Stimulated activated CD8-positive, alpha-beta memory T cell treated with anti-CD3 and anti-CD28 coated beads, Interleukin-15, amount 100 ng/mL, for 1 hour (primary cell): ENCODE measurements around the gene ATP11C.
"Not testable (repeated sequence)": the region's sequence is repeated elsewhere in the genome, so short reads cannot be mapped to it uniquely, and the experiment has no call there.

Source experiments
- DNase-seq: peaks from one replicate; pipeline ENCODE4 v3.0.0-alpha.2; 2020; ENCODE audit warnings: low read depth

The ATP11C gene

DNA sequence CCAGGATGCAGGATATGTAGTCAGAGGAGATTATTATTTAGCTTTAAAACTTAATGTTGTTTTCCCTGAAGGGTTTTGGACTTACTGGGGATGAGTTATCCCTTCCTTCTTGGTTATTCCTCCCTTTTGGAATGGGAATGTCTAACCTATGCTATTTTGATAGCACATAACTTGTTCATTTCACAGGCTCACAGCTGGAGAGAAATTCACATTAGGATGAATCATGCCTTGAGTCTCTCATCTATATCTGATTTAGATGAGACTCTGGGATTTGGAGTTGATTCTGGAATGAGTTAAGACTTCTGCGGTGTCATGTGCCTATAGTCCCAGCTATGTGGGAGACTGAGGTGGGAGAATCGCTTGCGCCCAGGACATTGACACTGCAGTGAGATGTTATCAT lies 81.1 kb downstream of the ATP11C start:
- DNase-seq, result no peak

DNA sequence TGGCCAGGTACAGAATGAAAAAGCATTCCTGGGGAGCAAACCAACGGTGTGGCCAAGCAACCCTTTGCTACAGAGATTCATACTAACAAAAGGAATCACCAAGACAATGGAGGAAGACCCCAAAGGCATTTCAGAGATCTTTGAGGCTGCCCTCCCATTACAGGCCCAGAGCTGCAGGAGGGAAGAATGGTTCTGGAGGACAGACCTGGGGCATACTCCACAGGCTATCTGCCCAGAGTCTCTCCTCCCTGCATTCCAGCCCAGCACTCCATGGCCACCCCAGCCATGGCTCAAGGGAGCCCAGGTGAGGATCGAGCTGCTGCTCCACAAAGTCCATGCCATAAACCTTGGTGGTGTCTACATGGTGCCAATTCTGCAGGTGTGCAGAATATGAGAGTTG lies 81.9 kb downstream of the ATP11C start:
- no peak for DNase-seq

DNA sequence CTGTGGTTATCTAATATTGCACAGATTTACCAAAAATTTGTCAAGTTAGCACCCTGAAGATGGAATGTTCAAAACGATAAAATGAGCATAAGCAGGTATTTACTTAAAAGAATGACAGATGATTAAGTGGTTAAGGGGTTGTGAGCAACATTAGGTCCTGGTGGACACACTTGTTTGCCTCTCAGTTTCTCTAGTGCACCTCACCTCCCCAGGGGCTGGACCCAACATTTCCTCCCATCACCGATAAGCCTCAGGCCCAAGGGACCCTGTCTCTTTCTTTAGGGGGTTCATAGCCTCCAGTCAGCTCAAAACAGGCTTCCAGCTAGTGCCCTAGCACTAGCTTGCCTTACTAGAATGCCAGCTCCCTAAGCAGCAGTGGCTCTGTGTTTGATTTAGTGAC lies 88.0 kb downstream of the ATP11C start:
- DNase-seq, result no peak

GRCh38 chrX:139844163-139844562 lies 88.7 kb downstream of the ATP11C start:
- DNase-seq, result no peak

DNA sequence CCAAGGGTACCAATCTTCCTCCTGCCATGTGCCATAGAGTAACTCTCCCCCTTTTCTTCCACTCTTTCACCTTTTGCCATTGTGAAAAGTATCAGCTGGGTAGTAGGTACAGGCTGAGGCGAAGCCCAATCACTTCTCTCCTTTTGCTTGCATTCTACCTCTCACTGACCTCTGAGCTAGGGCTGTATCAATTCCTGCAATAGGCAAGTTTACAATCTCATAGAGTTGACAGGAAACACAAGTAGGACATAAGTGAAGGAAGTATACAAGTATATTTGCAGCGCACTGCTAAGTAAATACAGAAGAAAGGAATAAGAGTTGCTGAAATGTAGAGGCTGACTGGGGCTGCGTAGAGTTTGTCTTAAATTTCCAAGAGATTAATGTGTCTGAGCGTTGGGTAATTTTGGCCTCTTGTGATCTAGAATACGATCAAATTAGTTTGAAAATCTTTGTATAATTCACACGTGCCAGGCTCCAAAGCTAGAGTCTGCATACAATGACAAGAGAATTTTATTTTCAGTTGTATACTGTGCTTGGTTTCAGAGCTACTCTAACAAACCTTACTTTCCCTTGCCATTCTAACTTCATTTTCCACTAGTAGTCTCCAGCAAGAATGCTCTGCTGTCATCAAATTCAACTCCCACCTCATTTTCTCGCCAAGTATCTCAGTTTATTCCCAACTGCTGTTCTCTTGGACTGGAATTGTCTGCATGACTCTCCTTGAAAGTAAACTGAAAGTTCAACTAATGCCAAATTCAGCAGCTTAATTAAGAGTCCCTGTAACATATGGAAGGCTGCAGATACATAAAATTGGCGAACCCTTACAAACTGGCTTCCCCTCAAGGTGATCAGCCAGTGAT lies 90.3 kb downstream of the ATP11C start:
- DNase-seq, result no peak

DNA sequence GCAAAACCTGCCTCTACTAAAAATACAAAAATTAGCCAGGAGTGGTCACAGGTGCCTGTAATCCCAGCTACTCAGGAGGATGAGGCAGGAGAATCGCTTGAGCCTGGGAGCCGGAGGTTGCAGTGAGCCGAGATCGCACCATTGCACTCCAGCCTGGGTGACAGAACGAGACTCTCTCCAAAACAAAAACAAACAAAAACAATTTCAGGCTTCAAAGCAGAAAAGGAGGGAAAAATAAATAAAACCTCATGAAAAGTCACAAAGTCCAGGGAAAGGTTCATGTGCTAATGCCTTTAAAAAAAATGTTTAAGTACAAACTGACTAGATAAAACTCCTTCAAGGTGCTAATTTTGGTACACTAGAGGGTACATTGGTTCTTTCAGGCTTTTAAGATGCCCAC lies 96.5 kb downstream of the ATP11C start:
- DNase-seq, result not testable (repeated sequence)

- DNase-seq, result no peak
Observed at GRCh38 chrX:139834879-139835278, 98.0 kb downstream of the ATP11C start.

GRCh38 chrX:139832718-139833309 lies 100.0 kb downstream of the ATP11C start:
- no peak for DNase-seq

- DNase-seq, result no peak
Observed at GRCh38 chrX:139831675-139832456, 101.0 kb downstream of the ATP11C start.

- no peak for DNase-seq
Observed at GRCh38 chrX:139831017-139831416, 101.8 kb downstream of the ATP11C start.

DNA sequence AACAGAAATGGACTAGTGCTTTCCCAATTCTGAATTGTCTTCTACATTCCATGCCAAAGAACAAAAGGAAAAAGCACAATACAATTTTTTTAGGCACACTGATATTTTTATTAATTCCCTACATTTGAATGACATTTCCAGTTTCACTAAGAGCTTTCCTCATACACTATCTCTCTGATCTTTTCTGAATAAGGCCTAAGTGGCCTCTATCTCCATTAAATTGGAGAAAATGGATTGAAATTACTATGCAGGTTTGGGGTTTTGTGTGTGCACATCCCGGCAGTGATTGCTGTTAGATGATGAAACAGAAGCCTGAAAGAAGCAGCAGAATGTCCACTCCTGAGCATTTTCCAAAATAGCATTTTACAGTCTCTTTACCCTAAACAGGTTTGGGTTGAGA lies 104.0 kb downstream of the ATP11C start:
- DNase-seq, result no peak

DNA sequence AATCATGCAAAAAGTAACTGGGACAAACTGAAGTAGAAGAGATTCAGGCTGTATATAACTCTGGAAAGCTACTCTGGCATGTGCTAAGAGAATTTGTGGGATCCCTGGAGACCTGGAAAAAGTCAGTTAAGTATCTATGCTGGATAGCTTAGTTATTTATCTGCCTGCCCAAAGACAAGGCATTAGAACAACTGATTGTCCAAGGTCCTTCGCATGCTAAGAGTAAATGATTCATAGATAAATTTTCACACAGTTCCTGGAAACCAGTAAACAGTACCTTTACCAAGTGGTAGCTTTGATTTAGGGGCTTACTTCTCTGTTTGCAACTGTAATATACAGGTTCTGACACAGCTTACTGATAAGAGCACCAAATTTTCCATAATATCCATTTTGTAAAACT lies 104.8 kb downstream of the ATP11C start:
- no peak for DNase-seq

DNA sequence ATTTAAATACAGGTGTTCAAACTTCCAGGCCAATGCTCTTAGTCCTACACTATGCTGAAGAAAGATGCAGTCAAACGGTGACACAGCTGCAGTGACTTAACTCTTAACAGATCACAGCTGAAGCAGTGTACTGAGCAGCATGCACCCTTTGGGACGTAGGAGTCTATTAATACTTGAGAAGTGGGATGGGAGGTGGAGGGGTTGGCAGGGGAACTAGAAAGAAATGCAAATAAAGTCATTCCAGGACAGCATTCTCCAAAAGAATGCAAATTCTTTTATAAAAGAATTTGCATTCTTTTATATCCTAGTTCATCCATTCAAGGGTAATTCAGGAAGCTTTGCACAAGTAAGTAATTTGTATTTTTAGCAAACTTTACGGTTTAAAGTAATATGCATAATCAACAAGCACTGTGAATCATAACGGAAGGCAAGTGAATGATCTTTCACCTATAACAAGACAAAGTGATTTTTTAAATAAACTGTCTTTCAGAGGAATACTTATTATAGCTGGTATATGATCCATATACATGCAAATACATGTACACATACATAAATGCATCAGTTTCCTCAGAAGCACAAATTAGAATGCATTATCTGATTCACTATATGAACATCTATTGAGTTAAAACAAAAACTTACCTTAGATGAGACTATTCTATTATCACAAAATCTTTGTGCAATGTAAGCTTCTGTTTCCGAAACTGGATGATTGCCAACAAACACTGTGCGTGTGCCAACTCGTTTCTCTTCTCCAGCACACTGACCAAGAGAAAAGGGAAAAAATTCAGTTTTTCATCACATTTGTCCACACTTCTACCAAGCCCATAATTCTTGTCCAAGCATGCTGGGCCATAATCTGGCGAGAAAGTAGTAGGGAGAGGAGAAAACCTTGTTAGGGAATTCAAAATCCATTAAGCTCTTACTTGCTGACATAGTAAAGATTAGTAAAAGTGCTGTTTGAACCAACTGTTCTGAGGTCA lies 106.5 kb downstream of the ATP11C start:
- DNase-seq, result no peak

- no peak for DNase-seq
Observed at GRCh38 chrX:139825618-139826017, 107.2 kb downstream of the ATP11C start.

DNA sequence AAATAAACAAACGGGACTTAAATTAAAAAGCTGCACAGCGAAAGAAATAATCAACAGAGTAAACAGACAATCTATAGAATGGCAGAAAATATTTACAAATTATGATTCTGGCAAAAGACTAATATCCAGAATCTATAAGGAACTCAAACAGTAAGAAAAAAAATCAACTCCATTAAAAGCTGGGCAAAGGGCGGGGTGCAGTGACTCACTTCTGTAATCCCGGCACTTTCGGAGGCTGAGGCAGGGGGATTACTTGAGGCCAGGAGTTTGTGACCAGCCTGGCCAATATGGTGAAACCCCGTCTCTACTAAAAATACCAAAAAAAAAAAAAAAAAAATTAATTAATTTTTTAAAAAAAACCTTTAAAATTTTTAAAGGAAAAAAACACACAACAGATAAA lies 109.0 kb downstream of the ATP11C start:
- DNase-seq, result no peak

- DNase-seq, result no peak
Observed at GRCh38 chrX:139820358-139820984, 112.4 kb downstream of the ATP11C start.

DNA sequence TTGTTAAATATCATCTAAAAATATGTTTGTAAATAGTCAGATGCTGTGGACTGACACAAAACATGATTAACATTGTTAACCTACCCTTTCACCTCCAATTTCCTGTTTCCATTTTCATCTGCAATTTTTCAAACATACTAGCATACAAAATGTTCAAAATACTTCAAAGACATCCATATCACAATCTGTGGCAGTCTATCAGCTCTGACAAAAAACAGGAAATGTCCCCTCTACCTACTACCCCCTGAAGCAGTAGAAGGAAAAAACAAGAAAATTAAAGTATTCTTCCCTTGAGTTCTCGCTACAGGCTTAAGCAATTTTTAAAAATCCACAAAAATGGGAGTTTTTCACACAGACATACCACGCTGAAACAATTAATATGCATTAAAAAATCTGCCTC lies 116.6 kb downstream of the ATP11C start:
- DNase-seq, result no peak

- no peak for DNase-seq
Observed at GRCh38 chrX:139815771-139816170, 117.1 kb downstream of the ATP11C start.

DNA sequence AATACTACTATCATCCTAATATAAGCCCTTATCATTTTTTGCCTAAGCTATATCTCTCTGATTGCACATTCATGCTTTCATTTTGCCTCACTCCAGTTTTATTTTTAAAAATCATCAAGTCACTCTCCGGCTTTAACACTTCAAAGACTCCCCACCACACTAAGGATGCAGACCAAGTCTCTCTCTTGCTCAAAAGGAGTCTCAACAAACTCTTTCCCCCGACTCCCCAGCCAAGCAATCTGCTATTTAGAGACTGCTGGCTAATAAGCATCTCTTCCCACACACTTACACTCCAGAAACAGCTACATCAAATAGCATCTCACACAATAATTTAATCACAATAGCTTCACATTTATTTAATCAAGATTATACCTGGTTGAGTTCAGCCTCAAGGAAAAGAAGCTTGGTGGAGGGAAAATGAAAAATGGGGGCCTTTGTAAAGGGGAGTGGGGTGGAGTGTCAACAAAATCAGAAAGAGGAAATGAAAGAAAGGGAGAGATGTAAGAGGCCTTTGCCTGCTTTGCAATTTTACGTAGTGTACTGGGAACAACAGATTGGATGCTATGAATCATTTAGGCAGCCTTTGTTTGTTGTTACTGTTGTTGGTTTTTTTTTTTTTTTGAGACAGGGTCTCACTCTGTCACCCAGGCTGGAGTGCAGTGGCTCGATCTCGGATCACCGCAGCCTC lies 120.8 kb downstream of the ATP11C start:
- no peak for DNase-seq

DNA sequence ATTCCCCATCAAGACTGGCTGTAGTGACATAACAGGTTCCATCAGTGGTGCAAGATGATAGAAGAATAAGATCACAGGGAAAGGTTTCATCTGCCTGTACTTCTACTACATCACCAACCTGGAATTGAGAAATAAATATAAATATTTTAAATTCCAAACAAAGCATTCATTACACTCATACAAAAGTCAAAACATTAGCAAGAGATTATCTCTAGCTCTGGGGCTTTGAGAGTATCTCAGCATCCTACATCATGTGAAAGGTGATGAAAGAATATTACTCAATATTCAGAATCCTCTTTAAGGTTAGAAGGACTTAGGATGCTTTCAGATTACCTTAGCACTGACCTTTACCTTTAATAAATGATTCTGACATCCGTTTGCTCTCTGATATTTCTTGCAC lies 128.4 kb downstream of the ATP11C start:
- no peak for DNase-seq

DNA sequence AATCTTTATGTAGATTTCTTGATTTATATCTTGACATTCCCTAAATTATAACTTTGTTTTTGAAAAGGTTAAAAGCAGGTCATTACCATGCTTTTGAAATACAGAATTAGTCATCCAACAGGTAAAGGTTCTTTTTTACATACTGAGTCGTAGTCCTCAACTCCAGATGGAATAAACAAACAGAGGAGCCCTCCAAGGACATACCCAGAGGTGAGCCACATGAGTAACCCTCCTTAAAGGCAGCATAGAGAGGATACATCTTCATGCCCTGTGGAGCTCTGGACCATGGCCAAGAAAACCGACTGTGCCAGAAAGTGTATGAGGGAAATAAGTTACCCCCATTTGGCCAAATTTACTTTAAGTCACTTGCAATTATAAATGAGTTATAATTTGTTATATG lies 129.6 kb downstream of the ATP11C start:
- DNase-seq, result no peak
